Activated CD4-positive, alpha-beta memory T cell treated with anti-CD3 and anti-CD28 coated beads for 36 hours (primary cell): ENCODE data around the gene TRIM34. TPM values are rescaled to one million over a fixed set of nuclear protein-coding genes. Genes with fewer than 3 reads are reported as not detected.
"Not testable (repeated sequence)": the region's sequence is repeated elsewhere in the genome, so short reads cannot be mapped to it uniquely, and the experiment has no call there.

Experiments used
- CTCF ChIA-PET: fragments of 350-600 bp; sonication (Branson Sonifier 250); formaldehyde crosslinking; loops from one replicate; lab custom pipeline; 2021; ENCODE audit warnings: antibody characterized with exemption, inconsistent platforms; lab: Charles Lee
- POLR2A ChIA-PET: fragments of 350-600 bp; sonication (Branson Sonifier 250); formaldehyde crosslinking; loops from one replicate; lab custom pipeline; 2021; ENCODE audit warnings: antibody characterized with exemption; lab: Charles Lee
- DNase-seq: peaks from one replicate; pipeline ENCODE4 v3.0.0-alpha.2; 2020
- H3K27ac Mint-ChIP-seq: one replicate; pipeline ENCODE4 v1.8.0; 2021; ENCODE audit warnings: mixed read lengths
- H3K27me3 Mint-ChIP-seq: one replicate; pipeline ENCODE4 v1.8.0; 2021; ENCODE audit warnings: mixed read lengths
- H3K36me3 Mint-ChIP-seq: one replicate; pipeline ENCODE4 v1.8.0; 2021; ENCODE audit warnings: mixed read lengths
- H3K4me1 Mint-ChIP-seq: one replicate; pipeline ENCODE4 v1.8.0; 2021; ENCODE audit warnings: low read depth, mixed read lengths
- H3K4me3 Mint-ChIP-seq: one replicate; pipeline ENCODE4 v1.8.0; 2021; ENCODE audit warnings: mild to moderate bottlenecking, mixed read lengths
- H3K9me3 Mint-ChIP-seq: one replicate; pipeline ENCODE4 v1.8.0; 2021; ENCODE audit warnings: mixed read lengths
- intact Hi-C: fragments of 100-400 bp; cut with micrococcal nuclease; formaldehyde crosslinking; loops from one replicate; pipeline ENCODE4 v1.15.1; 2023
- total RNA-seq, 2 experiments: library from RNA; stranded (reverse); gene quantifications; one replicate each; pipeline ENCODE4 v1.2.3, GENCODE V29; 2021

Gene TRIM34
- total RNA-seq, 2 experiments from 2014 or later, result 9.6 to 11.9 TPM

- intact Hi-C loops, result no loop called here
- ChIA-PET POLR2A (no interaction called here), CTCF (no interaction called here)
- no peaks in the 10 kb centered on the region for H3K9me3 Mint-ChIP-seq
- no peak overlapping the region for H3K4me3 Mint-ChIP-seq
- H3K27ac Mint-ChIP-seq, result no peak overlapping the region
- H3K27me3 Mint-ChIP-seq, result no peaks in the 10 kb centered on the region
- peaks cover 21% of the 10 kb centered on the region for H3K36me3 Mint-ChIP-seq
- DNase-seq, result no peak
- H3K4me1 Mint-ChIP-seq, result no peaks in the 10 kb centered on the region
Observed at GRCh38 chr11:5665746-5666401, 41.1 kb downstream of the TRIM34 start.

GRCh38 chr11:5666402-5666793 is 41.6 kb downstream of the TRIM34 start:
- H3K27ac Mint-ChIP-seq, result no peak overlapping the region
- H3K4me1 Mint-ChIP-seq, result no peaks in the 10 kb centered on the region
- H3K4me3 Mint-ChIP-seq, result no peak overlapping the region
- intact Hi-C loops, result no loop called here
- H3K36me3 Mint-ChIP-seq, result peaks cover 21% of the 10 kb centered on the region
- ChIA-PET CTCF (no interaction called here), POLR2A (no interaction called here)
- no peaks in the 10 kb centered on the region for H3K9me3 Mint-ChIP-seq
- H3K27me3 Mint-ChIP-seq, result no peaks in the 10 kb centered on the region
- no peak for DNase-seq

- Mint-ChIP-seq H3K27me3 (no peaks in the 10 kb centered on the region), H3K36me3 (peaks cover 21% of the 10 kb centered on the region), H3K9me3 (no peaks in the 10 kb centered on the region), H3K27ac (no peak overlapping the region), H3K4me1 (peaks cover 13% of the 10 kb centered on the region), H3K4me3 (no peak overlapping the region)
- intact Hi-C loops, result no loop called here
- no peak for DNase-seq
- POLR2A ChIA-PET, result no interaction called here
- CTCF ChIA-PET, result no interaction called here
Observed at GRCh38 chr11:5671831-5672230, 47.0 kb downstream of the TRIM34 start.

GRCh38 chr11:5674391-5674790 is 49.6 kb downstream of the TRIM34 start:
- POLR2A ChIA-PET, result no interaction called here
- intact Hi-C loops, result no loop called here
- no peak overlapping the region for H3K27ac Mint-ChIP-seq

GRCh38 chr11:5679811-5680210 is 55.0 kb downstream of the TRIM34 start:
- POLR2A ChIA-PET, result no interaction called here
- peaks cover 32% of the 10 kb centered on the region for H3K36me3 Mint-ChIP-seq

More at GRCh38 chr11:5674391-5674790, 49.6 kb downstream of the TRIM34 start:
- H3K4me3 Mint-ChIP-seq, result no peak overlapping the region
- peaks cover 35% of the 10 kb centered on the region for H3K36me3 Mint-ChIP-seq
- no peaks in the 10 kb centered on the region for H3K27me3 Mint-ChIP-seq
- H3K9me3 Mint-ChIP-seq, result no peaks in the 10 kb centered on the region
- H3K4me1 Mint-ChIP-seq, result peaks cover 17% of the 10 kb centered on the region
- CTCF ChIA-PET, result interaction anchor here (1.6 kb wide), 1 partner anchor 10 kb away, joined by 6 read pairs; the partner anchor contains the start of gene TRIM5
- no peak for DNase-seq

GRCh38 chr11:5682890-5683441 is 58.2 kb downstream of the TRIM34 start:
- H3K4me1 Mint-ChIP-seq, result peaks cover 26% of the 10 kb centered on the region
- H3K9me3 Mint-ChIP-seq, H3K27me3 Mint-ChIP-seq, H3K4me3 Mint-ChIP-seq, H3K27ac Mint-ChIP-seq, DNase-seq: not testable (repeated sequence)
- peaks cover 21% of the 10 kb centered on the region for H3K36me3 Mint-ChIP-seq
- POLR2A ChIA-PET, result interaction anchor here (1.0 kb wide), 1 partner anchor 24 kb away, joined by 3 read pairs; no protein-coding TSS in a partner anchor
- intact Hi-C loops, result loop anchor here (10.0 kb wide), 2 partner anchors 552 to 1992 kb away; partner anchors contain the start of genes CNGA4, CYB5R2 and FHIP1B
- CTCF ChIA-PET, result interaction anchor here (0.7 to 3.1 kb wide), 2 partner anchors 29 to 918 kb away, joined by 5 to 14 read pairs; no protein-coding TSS in a partner anchor

More at GRCh38 chr11:5679811-5680210, 55.0 kb downstream of the TRIM34 start:
- intact Hi-C loops, result loop anchor here (10.0 kb wide), 2 partner anchors 555 to 1995 kb away; partner anchors contain the start of genes CNGA4, CYB5R2 and FHIP1B
- no peak for DNase-seq
- H3K4me1 Mint-ChIP-seq, result peaks cover 16% of the 10 kb centered on the region
- no peak overlapping the region for H3K27ac Mint-ChIP-seq
- CTCF ChIA-PET, result no interaction called here
- no peak overlapping the region for H3K4me3 Mint-ChIP-seq
- peaks cover 3% of the 10 kb centered on the region for H3K9me3 Mint-ChIP-seq
- H3K27me3 Mint-ChIP-seq, result no peaks in the 10 kb centered on the region

- Mint-ChIP-seq H3K36me3 (peaks cover 15% of the 10 kb centered on the region), H3K27ac (peak overlapping the region; percentile 97), H3K4me3 (peak overlapping the region; percentile 92), H3K4me1 (peaks cover 28% of the 10 kb centered on the region)
- H3K27me3 Mint-ChIP-seq, H3K9me3 Mint-ChIP-seq: not testable (repeated sequence)
- POLR2A ChIA-PET, result interaction anchor here (1.0 kb wide), 1 partner anchor 25 kb away, joined by 3 read pairs; no protein-coding TSS in a partner anchor
- peak; percentile 68 for DNase-seq
- intact Hi-C loops, result loop anchor here (1.0 to 10.0 kb wide), 5 partner anchors 21 to 1991 kb away; partner anchors contain the start of genes CNGA4, CYB5R2, FHIP1B and OR52N2
- CTCF ChIA-PET, result interaction anchor here (0.7 to 3.1 kb wide), 11 partner anchors 14 to 917 kb away, joined by 3 to 14 read pairs (median 5); no protein-coding TSS in a partner anchor
Observed at GRCh38 chr11:5683620-5684019, 58.8 kb downstream of the TRIM34 start.

GRCh38 chr11:5684036-5684645 is 59.3 kb downstream of the TRIM34 start:
- Mint-ChIP-seq H3K27me3 (no peaks in the 10 kb centered on the region), H3K9me3 (peaks cover 3% of the 10 kb centered on the region), H3K4me1 (peaks cover 29% of the 10 kb centered on the region), H3K4me3 (peak overlapping the region; percentile 92), H3K27ac (peak overlapping the region; percentile 97), H3K36me3 (peaks cover 11% of the 10 kb centered on the region)
- DNase-seq, result no peak
- POLR2A ChIA-PET, result interaction anchor here (1.0 to 1.6 kb wide), 2 partner anchors 25 to 125 kb away, joined by 3 to 4 read pairs; partner anchors contain the start of gene OR52N2
- intact Hi-C loops, result loop anchor here (1.0 to 10.0 kb wide), 5 partner anchors 21 to 1991 kb away; partner anchors contain the start of genes CNGA4, CYB5R2, FHIP1B and OR52N2
- CTCF ChIA-PET, result interaction anchor here (0.6 to 3.1 kb wide), 19 partner anchors 9 to 677 kb away, joined by 3 to 14 read pairs (median 4); no protein-coding TSS in a partner anchor

- Mint-ChIP-seq H3K27ac (peak within 1 kb of the TSS; percentile 97), H3K4me3 (peak within 1 kb of the TSS; percentile 92), H3K27me3 (no peaks in the 10 kb centered on the region), H3K36me3 (peaks cover 7% of the 10 kb centered on the region), H3K4me1 (peaks cover 35% of the 10 kb centered on the region), H3K9me3 (peaks cover 3% of the 10 kb centered on the region)
- ChIA-PET POLR2A (interaction anchor here (0.9 to 1.6 kb wide), 2 partner anchors 10 to 124 kb away, joined by 4 read pairs; partner anchors contain the start of gene OR52N2), CTCF (interaction anchor here (0.6 to 3.1 kb wide), 19 partner anchors 10 to 676 kb away, joined by 3 to 14 read pairs (median 4); no protein-coding TSS in a partner anchor)
- DNase-seq, result peak; percentile 89
- intact Hi-C loops, result loop anchor here (1.0 to 10.0 kb wide), 10 partner anchors 20 to 1990 kb away; partner anchors contain the start of genes CNGA4, CYB5R2, FHIP1B and OR52N2
Observed at GRCh38 chr11:5684646-5685362, 60.0 kb downstream of the TRIM34 start, which contains the start of gene TRIM5. Gene TRIM5, minus strand, starts transcription at chr11:5685074. Its CDS starts 4,897 bp downstream, at chr11:5680177.

GRCh38 chr11:5686426-5686825 is 61.6 kb downstream of the TRIM34 start:
- Mint-ChIP-seq H3K4me3 (no peak overlapping the region), H3K9me3 (peaks cover 3% of the 10 kb centered on the region), H3K4me1 (peaks cover 33% of the 10 kb centered on the region), H3K27me3 (no peaks in the 10 kb centered on the region), H3K27ac (no peak overlapping the region), H3K36me3 (peaks cover 7% of the 10 kb centered on the region)
- DNase-seq, result no peak
- CTCF ChIA-PET, result no interaction called here
- POLR2A ChIA-PET, result no interaction called here
- intact Hi-C loops, result loop anchor here (5.0 to 10.0 kb wide), 4 partner anchors 548 to 1988 kb away; partner anchors contain the start of genes CNGA4, CYB5R2, FHIP1B and TRIM68

GRCh38 chr11:5688482-5688881 is 63.7 kb downstream of the TRIM34 start:
- intact Hi-C loops, result loop anchor here (5.0 to 10.0 kb wide), 4 partner anchors 546 to 1986 kb away; partner anchors contain the start of genes CNGA4, CYB5R2, FHIP1B and TRIM68

More at GRCh38 chr11:5688482-5688881, 63.7 kb downstream of the TRIM34 start:
- H3K4me3 Mint-ChIP-seq, result peak overlapping the region; percentile 1
- POLR2A ChIA-PET, result interaction anchor here (0.7 kb wide), 1 partner anchor 634 kb away, joined by 3 read pairs; no protein-coding TSS in a partner anchor
- peaks cover 37% of the 10 kb centered on the region for H3K4me1 Mint-ChIP-seq
- peak overlapping the region; percentile 76 for H3K27ac Mint-ChIP-seq
- peaks cover 8% of the 10 kb centered on the region for H3K36me3 Mint-ChIP-seq
- no peaks in the 10 kb centered on the region for H3K27me3 Mint-ChIP-seq
- CTCF ChIA-PET, result interaction anchor here (0.8 kb wide), 1 partner anchor 202 kb away, joined by 3 read pairs; no protein-coding TSS in a partner anchor
- peaks cover 2% of the 10 kb centered on the region for H3K9me3 Mint-ChIP-seq
- DNase-seq, result no peak
